Adrenal gland (tissue), 5 donors: Measurements from ENCODE around the gene TMEM35A.

Source experiments
- CTCF ChIP-seq, 6 experiments: fragments of 450-650 bp in 4 of 6; fragments of 200-600 bp in 2 of 6; sonication (generic) in 1 of 6; IDR thresholded peaks; 1 replicate in 5 of 6; 2 replicates in 1 of 6; pipeline versions ENCODE4 v1.5.1 to v1.8.0; 2016 to 2021; ENCODE audit warnings: antibody characterized with exemption in 6 of 6, mild to moderate bottlenecking in 2 of 6, moderate library complexity in 1 of 6
- POLR2A ChIP-seq, 2 donors: fragments of 450-650 bp; IDR thresholded peaks; one replicate each; pipeline ENCODE4 v1.6.1; 2017; ENCODE audit warnings: antibody characterized with exemption in 2 of 2, mild to moderate bottlenecking in 2 of 2, moderate library complexity in 1 of 2
- donor health status: DM: no; HTN: no; CAD: no.

GRCh38 chrX:101108284-101108683 is 29.6 kb downstream of the TMEM35A start:
- TF ChIP-seq CTCF (IDR thresholded peaks at IDR 0.05) (no peak), POLR2A (IDR thresholded peaks at IDR 0.05) (no peak)
